DMS153 treated with DMSO at 0.1 percent for 48 hours (cell line): Measurements from ENCODE around the gene ELAVL2.

Experiments used
- DNase-seq: peaks from one replicate; lab custom pipeline; 2025; ENCODE audit not compliant: unreplicated experiment; lab: John Stamatoyannopoulos, UW

ELAVL2 gene

DNA sequence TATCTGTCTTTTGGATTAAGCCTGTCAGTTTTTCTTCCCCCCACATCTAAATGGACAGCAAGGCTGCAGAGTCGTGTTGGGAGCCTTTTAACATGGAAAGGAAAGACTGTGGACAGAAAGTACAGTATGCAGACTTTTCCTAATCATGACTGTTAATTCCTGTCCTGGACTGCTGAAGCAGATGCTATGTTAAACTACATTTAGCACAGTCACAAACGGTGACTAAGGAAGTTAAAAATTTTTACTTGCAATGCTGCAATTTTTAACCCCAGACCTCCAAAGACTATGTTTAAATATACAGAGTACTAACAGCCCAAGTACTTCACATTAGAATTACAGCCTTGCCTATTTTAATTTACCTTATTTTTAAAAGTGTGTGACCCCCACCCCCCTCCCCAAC is 51.8 kb downstream of the ELAVL2 start:
- no peak for DNase-seq

DNA sequence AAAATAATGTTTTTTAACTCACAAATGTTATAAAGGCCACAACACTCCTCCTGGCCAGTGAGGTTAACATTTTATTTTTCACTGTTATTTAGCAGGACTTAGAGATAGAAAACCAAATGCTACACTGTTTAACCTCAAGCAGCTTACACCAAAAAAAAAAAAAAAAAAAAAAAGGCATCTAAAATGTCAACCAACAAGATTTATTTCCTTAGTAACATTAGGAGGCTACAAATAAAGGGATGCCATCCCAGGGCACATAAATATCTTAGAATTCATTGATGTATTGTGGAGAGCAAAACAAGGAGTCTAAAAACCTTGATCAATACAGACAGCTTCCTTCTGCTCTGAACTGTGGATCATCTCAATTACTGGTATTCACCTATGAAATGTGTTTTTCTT is 53.7 kb downstream of the ELAVL2 start:
- no peak for DNase-seq

DNA sequence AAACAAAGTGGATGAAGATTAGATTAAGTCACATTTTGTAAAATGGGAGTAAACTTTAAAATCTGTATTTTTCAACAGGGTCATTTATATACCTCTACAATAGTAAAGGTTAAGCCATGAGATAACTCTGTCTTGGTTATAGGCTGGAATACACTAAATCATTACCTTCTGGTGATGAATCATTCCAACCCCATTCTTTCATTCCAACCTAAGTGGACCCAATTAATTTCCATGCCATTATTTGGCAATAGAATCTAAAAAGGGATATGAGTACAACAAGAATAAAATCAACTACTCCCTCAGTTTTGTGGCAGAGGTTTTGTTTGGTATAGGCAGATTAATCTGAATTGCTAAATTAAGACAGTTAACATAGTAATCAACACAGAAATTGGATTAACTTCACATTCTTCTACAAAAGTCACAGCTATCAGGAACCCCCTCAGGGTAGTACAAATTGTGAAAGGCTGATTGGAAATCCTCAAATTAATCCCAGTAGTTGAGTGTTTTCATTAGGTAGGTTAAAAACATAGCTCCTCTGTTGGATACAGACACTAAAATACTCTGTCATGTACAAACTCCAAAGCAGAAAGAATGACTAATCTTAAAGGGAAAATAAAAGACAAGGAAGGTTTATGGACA is 54.2 kb downstream of the ELAVL2 start:
- no peak for DNase-seq

DNA sequence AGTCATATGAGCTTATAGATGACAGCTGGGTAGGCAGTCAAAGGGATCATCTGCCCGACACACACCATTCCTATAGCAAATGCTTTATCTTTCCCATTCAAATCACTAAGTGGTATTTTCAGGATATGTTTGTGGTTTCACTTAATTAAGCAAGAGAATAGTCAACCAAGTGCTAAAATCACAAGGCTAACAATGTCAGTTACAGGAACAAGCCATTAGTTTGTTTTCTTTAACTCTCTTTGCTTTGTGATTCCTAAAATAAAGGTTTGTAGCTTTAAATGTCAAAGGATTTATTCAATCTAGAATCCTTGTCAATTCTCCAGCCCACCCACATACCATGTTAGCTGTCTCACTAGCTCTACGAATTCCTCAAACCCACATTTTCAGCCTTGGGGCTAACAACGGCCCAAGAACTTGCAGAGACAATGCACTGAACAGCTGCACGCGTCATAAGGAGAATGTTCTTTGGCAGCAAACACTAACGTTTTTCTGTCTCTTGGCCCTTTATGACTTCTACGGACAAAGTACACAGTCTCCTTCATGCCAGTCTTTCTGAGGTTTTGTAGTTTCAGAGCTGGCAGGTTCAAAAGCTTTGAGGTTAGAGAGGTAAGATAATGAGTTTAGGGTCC is 56.6 kb downstream of the ELAVL2 start:
- no peak for DNase-seq

DNA sequence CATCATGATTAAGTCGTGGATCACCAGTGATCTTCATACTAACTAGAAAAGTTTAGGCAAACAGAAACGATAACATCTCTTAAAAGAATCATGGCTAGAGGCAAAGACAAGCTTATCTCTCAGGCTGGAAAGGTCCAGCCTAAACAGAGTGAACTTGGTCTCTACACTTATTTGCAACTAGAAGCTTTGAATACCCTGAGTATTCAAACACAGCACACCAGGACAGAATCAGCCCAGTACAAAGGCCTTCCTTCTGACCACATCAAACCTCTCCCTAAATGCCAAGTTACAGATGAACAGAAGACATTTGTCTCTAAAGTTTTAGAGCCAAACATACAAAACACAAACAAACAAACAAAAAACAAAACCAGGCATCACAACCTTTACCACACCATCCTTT is 57.2 kb downstream of the ELAVL2 start:
- DNase-seq, result no peak

DNA sequence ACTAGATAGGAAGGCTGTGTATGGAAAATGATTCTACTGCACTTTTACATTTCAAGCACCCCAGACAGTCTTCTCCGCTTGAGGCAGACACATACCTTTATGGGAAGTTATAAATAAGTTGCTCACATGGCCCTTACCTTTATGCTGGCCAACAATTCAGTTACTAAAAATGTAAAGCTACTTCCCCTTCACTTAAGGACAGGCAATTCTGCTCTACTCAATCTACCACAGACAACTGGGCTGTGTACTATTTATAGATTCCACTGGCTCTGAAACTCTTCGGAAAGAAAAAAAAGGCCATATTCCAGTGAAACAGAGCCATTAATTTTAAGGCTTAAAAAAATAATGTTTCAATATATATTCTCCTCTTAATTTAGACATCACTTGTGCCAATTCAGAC is 59.4 kb downstream of the ELAVL2 start:
- DNase-seq, result no peak

DNA sequence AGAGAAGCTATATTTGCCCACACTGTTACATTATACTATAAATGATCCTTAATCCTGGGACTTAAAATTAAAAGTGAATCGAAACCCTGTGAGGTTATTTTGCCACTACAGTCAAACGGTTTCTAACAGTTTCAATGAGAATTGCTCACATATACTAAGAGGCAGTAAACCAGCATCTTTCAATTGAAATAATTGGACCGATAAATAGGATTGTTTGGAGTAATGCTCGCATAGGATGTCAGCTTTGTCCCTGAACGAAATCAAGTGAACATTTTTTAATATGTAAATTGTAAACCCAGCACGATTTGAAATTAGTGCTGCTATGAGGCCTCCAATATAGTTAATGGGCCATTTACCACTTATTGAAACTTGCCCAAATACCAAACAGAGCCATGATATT is 60.5 kb downstream of the ELAVL2 start:
- DNase-seq, result no peak

DNA sequence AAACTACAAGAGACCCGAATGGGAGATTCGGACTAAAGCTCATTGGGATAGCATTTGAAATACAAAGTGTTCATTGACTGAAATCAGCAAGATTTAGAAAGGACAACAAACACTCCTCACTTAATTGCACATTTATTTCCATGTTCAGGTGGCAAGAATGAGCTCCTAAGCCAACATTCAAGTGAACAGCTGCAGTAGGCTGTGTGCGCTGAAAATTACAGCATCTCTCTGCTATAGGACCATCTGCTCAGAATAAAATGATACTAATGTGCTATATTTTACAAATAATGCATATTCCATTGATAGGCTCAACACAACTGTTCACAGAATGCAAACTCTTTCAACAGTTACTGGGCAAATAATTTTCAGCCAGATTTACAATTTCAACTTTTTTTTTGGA is 61.8 kb downstream of the ELAVL2 start:
- no peak for DNase-seq

DNA sequence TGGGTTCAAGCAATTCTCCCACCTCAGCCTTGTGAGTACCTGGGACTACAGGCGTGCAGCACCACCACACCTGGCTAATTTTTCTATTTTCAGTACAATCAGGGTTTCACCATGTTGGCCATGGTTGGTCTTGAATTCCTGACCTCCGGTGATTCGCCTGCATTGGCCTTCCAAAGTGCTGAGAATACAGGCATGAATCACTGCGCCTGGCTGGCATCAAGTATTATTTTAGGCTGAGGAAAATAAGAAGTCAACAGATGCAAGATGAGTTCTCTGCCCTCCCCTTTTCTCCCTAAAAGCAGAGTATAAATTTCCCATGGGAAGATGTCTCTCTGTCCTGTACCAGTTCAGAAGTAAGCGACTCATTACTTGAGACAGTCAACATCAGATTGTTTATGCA is 71.5 kb downstream of the ELAVL2 start:
- no peak for DNase-seq

DNA sequence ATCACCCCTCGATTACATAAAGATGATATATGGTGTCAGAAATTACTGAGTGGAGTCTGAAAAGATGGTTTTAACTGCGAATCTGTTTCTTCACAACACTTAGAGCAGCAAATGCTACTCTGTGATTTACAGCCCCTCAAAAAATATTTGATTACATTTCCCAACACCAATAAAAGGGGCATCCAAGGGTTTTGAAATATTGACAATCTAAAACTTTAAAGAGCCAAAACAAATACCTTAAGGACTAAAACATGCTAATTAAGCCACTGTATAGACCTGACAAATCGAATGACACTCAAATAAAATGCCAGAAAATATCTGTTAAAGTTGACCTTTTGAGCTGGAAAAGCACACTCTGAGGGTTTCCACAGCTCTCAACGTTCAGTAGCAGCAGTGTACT is 73.2 kb downstream of the ELAVL2 start:
- DNase-seq, result no peak

DNA sequence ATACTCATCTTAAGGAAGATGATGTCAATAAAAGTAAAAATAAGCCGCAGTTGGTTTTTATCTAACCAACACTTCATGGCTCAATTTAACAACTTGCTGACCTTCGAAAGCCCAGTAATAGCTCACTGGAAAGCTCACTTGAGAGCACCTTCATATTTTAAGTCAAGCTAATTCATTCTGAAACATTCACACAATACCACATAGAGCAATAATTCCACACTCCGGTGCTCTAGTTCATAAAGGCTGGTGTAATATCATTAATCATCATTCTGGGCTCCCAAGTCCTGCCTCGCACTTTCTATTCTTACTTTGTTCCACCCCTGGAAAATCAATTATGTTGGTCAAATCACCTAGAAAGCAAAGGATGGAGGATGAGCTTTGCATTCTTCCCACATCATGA is 74.4 kb downstream of the ELAVL2 start:
- no peak for DNase-seq

DNA sequence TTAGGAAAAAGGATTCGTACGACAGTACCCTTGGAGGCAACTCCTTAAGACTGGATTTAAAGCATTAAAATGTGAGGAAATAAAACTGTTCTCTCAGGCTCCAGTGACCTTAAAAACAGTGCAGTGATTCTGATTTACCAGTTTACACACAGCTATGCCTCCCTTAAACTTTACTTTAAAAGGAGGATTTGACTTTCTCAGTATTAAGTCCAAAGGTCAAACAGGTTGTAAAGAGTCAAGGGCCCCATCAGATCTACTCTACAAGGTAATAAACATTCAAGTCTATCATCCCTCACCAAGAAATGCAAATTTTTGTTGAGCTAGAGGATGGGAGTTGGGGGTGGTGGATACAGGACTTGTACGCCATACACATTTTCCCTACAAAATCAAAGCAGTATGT is 75.2 kb downstream of the ELAVL2 start:
- DNase-seq, result no peak

DNA sequence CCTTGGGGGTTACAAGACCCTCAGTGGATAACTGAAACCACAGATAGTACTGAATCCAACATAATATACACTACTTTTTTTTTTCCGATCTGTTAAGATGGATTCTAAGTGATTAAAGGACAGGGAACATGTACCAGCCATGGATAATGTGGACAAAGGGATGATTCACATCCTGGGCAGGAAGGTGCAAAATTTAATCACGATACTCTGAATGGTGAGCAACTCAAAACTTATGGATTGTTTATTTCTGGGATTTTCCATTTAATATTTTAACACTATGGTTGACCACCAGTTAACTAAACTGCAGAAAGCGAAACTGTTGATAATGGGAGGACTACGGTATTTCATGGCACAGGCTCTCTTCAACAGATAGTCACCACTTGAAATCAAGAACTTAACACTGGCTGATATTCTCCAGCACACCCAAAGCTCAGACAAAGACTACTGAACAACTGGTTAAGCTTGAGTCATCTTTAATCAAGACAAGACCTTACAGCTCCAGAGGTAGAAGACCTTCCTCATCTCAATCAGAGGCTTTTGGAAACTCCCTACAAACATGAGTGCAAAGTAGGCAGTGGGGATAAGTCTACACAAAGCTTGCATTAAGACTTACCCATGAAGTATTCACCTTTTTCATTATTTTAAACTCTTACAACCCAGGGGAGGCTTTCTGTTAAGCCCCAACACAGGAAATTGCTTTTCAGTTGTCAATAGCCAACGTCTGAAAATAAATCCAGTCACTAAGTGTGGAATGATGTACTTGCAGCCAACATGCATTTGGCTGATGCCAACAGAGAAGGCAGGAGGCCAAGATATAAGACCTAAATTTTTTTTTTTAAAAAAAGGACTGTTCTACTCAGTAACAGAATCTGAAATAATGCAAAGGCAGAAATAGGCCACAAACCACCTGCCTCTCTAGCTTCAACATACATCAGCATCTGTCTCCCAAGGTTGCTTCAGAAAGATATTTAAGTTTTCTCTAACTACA is 78.7 kb downstream of the ELAVL2 start:
- DNase-seq, result no peak

DNA sequence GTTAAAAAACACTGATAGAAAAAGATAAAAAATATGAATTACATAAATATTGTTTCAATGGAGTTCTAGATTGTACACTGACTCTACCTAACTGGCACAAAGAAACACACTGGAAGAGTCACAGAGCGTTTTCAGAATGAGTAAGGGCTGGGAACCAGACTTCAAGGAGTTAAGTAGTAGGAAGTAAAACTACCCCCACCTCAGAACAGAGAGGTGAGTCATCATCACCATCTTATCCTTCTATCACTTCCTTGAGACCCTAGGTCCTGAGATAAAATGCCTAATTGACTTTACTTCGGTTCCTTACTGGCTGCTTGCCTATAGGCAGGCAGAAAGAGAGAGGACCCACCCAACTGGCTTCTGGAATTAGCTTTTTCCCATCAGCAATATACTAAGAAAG is 79.7 kb downstream of the ELAVL2 start:
- no peak for DNase-seq

DNA sequence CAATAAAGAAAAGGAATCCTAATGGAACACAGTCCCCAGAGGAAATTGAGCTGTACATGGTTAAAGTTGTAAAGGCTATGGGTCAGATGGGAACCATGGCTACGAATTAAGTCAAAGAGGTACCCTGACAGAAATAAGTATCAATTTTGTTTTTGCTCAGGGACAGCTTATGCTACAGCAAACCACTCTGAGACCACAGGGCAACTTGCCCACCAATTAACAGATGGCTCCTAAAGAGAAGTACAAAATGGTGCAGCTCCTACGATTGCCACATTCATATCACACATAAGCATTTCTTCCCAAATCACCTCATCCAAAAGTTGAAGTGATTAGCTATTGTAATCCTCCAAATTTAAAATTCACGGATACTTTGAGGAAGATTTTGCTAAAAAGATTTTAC is 83.0 kb downstream of the ELAVL2 start:
- DNase-seq, result no peak

DNA sequence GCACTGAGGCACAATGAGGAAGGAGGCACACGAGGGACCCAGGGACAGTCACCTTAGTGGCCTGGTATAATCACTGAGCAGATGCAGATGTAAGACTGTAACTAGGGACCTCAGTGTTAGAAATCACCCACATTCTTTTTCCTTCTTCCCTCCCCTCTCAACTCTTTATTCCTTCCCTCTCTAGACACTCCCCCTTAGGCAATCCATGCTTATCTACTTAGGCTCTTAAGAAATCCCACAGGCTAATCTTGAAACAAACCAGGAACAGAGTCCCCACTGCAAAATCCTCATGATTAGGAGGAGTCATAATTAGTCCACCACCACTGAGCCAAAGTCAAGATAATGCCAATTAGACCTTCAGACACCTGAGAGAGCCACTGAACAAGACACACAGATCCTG is 84.7 kb downstream of the ELAVL2 start:
- DNase-seq, result no peak

DNA sequence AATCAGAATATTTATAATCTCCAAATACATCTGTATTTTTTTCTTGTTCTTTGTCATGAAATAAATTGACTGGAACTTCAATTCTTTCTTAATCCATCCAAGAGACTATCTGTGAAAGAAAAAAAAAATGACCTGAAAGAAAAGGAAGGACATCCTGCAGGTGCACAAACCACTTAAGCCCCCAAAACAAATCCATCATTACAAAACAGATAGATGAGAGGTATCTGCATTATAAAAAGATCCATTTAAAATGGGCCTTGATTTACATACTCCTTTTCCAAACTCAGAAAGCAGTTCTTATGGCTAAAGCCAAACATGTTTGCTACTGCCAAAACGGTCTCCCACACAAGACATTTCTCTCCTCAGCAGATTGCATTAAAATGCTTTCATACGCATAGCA is 85.5 kb downstream of the ELAVL2 start:
- DNase-seq, result no peak

DNA sequence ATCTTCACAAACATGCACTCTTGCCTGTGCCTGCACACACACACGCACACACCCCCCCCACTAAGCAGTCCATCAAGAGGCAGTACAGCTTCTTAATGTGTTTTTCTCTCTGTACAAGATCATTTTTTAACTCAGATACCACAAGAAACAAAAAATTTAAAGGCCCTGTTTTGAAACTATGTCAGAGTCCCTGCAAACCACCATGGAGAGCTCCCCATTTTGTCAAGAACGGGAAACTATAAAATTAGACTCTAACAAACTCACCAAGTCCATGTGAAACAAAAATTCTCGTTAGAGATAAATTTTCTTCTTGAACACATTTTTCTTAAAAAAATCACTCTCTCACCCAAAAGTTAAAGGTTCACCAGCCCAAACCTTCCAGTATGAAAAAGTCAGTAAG is 86.3 kb downstream of the ELAVL2 start:
- DNase-seq, result no peak

DNA sequence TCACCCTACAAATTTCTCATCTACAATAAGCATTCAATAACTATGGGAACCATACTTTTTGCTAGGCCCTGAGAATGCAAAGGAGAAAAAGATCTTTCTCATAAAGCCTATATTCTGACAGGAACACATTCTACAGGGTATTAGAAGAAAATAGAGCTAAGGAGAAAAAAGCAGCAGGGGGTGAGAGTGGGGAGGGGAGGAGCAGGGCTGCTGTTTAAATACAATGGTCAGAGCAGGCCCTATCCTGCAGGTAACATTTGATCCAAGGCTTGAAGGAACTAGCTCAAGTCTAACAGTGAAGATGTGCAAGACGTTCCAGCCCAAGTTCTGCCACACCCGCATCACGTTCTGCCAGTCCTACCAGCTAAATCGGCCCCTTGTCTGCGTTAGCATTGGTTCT is 89.7 kb downstream of the ELAVL2 start:
- DNase-seq, result no peak

DNA sequence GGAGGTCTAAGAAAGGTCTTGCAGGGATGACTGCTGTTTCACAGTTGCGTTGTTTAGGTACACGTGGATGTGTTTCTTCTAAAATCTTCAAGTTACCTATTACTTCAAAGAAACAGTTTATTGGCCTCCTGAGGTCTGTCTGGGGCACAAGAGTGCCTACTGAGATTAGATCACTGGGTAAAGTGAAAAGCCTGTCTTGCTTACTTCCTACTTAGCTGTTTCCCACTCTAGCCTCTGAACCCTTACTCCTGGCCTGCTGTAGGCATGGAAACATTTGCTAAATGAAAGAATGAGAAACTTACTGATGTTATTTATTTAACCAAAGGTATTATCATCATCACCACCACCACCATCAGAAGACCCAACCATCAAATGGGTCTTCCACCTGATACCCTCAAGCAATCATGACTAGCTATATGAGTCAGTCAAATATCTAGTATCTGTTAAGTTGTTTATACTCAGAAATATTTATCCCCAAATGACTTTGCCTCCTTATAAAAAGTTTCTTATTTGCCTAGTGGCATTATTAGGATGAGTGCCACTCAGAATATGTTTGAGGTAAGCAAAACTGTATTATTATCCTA is 92.5 kb downstream of the ELAVL2 start:
- DNase-seq, result no peak

DNA sequence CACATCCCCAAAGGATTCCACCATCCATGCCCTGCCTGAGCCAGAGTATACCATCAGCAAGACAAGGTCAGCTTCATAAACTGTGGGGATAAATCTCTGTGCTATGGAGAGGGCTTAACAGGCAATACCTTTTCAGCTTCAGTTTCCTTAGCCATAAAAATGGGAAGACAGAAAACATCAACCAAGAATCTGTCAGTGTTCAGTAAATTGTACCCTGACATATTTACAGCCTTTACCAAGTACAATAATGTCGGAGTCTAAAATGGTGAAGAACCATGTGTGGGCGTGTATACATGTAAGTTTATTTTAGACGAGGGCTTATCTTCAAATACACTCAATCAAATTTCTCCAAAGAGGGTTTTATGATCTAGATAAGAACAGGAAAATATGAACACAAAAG is 94.7 kb downstream of the ELAVL2 start:
- DNase-seq, result no peak

DNA sequence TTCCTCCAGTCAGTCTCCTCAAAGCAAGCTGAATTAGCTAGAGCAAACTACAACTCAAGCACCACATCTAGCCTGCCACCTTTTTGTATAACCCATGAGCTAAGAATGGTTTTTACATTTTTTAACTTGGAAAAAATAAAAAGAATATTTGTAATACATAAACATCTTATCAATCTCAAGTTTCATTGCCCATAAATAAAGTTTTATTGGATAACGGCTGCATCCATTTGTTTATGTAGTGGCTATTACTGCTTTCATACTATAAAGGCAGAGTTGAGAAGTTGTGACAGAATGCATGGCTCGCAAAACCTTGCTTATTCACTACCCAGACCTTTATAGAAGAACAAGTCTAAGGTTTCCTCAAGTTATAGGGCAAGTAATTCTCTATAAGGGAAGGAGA is 95.7 kb downstream of the ELAVL2 start:
- DNase-seq, result no peak
